GM23338 (cell line): ENCODE measurements around the gene NTM. TPM values are rescaled to one million over a fixed set of nuclear protein-coding genes. Genes with fewer than 3 reads are reported as not detected.

Experiments used
- CREB1 ChIP-seq: fragments of 250-450 bp; sonication (Bioruptor Pico); IDR thresholded peaks from 2 replicates; pipeline ENCODE4 v1.5.0; 2020; ENCODE audit warnings: low read depth, mild to moderate bottlenecking, moderate library complexity
- EZH2 ChIP-seq: fragments of 200-600 bp; sonication (generic); IDR thresholded peaks from one replicate; pipeline ENCODE4 v1.8.0; 2017; ENCODE audit warnings: antibody characterized with exemption, mild to moderate bottlenecking, low read depth; ENCODE audit not compliant: unreplicated experiment
- EZH2phosphoT487 ChIP-seq: fragments of 200-600 bp; sonication (generic); IDR thresholded peaks from one replicate; pipeline ENCODE4 v1.8.1; 2018; ENCODE audit warnings: antibody characterized with exemption; ENCODE audit not compliant: unreplicated experiment
- JUNB ChIP-seq: IDR thresholded peaks from one replicate; pipeline ENCODE4 v1.6.1; 2016; ENCODE audit warnings: antibody characterized with exemption; ENCODE audit not compliant: unreplicated experiment
- NANOG ChIP-seq: IDR thresholded peaks from 2 replicates; pipeline ENCODE4 v1.6.1; 2016; ENCODE audit warnings: antibody characterized with exemption, borderline replicate concordance
- POLR2AphosphoS5 ChIP-seq: IDR thresholded peaks from 2 replicates; pipeline ENCODE4 v1.6.1; 2016; ENCODE audit warnings: antibody characterized with exemption, low read depth
- STAT1 ChIP-seq: IDR thresholded peaks from one replicate; pipeline ENCODE4 v1.6.1; 2016; ENCODE audit warnings: antibody characterized with exemption; ENCODE audit not compliant: unreplicated experiment
- ZNF114 ChIP-seq: fragments of 250-450 bp; sonication (Bioruptor Pico); IDR thresholded peaks from 2 replicates; pipeline ENCODE4 v1.5.0; 2020; ENCODE audit warnings: mild to moderate bottlenecking, moderate library complexity
- ZNF331 ChIP-seq: fragments of 250-450 bp; sonication (Bioruptor Pico); IDR thresholded peaks from 2 replicates; pipeline ENCODE4 v1.5.0; 2020; ENCODE audit warnings: low read depth, mild to moderate bottlenecking, moderate library complexity
- polyA plus RNA-seq: library from polyadenylated mRNA; unstranded; fragments of >200 nt; fragmentation: Nextera tagmentation; extraction: Ambion mirVana; gene quantifications from 2 replicates; pipeline ENCODE4 v1.2.1, GENCODE V29; 2016
- total RNA-seq: library from RNA; depleted of rRNA; stranded (reverse); fragments of >200 nt; shearing (Covaris generic); gene quantifications from 2 replicates; pipeline ENCODE4 v1.2.3, GENCODE V29; 2014
- TF ChIP-seq, protein P1 (sequence below): fragments of 250-450 bp; sonication (Bioruptor Pico); IDR thresholded peaks from 2 replicates; pipeline ENCODE4 v1.5.0; 2020; ENCODE audit warnings: mild to moderate bottlenecking, moderate library complexity
- TF ChIP-seq, protein P2 (sequence below): IDR thresholded peaks from one replicate; pipeline ENCODE4 v1.6.1; 2018; ENCODE audit warnings: antibody characterized with exemption; ENCODE audit not compliant: unreplicated experiment
- TF ChIP-seq, protein P3 (sequence below), 2 experiments: fragments of 200-600 bp in 1 of 2; sonication (generic) in 1 of 2; conservative IDR thresholded peaks; 2 replicates each; pipeline versions ENCODE4 v1.5.1 to v1.6.1; 2016 to 2017; ENCODE audit warnings: antibody characterized with exemption in 2 of 2, low read depth in 2 of 2, mild to moderate bottlenecking in 2 of 2, moderate library complexity in 1 of 2

NTM gene
- total and polyA plus RNA-seq, 2 experiments from 2014 or later: 10.6 to 14.6 TPM

DNA sequence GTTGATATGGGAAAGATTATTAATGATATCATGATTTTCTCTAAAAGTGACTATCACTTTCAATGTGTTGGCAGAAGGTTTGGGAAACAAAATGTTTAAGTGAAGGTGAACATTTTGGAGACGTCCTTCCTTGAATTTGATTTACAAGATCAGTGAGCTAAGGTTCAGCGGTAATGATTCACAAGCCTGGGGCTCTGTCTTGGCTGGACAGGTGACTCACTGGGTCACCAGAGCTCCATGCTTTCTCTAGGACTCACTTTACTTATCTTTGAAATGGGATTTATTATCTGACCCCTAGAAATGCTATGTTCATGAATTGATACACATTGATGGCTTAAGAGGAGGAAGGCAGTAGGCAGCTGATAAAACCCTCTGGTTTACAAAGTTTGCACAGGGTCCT is 437.5 kb downstream of the NTM start (continued):
- TF ChIP-seq, protein P1, sequence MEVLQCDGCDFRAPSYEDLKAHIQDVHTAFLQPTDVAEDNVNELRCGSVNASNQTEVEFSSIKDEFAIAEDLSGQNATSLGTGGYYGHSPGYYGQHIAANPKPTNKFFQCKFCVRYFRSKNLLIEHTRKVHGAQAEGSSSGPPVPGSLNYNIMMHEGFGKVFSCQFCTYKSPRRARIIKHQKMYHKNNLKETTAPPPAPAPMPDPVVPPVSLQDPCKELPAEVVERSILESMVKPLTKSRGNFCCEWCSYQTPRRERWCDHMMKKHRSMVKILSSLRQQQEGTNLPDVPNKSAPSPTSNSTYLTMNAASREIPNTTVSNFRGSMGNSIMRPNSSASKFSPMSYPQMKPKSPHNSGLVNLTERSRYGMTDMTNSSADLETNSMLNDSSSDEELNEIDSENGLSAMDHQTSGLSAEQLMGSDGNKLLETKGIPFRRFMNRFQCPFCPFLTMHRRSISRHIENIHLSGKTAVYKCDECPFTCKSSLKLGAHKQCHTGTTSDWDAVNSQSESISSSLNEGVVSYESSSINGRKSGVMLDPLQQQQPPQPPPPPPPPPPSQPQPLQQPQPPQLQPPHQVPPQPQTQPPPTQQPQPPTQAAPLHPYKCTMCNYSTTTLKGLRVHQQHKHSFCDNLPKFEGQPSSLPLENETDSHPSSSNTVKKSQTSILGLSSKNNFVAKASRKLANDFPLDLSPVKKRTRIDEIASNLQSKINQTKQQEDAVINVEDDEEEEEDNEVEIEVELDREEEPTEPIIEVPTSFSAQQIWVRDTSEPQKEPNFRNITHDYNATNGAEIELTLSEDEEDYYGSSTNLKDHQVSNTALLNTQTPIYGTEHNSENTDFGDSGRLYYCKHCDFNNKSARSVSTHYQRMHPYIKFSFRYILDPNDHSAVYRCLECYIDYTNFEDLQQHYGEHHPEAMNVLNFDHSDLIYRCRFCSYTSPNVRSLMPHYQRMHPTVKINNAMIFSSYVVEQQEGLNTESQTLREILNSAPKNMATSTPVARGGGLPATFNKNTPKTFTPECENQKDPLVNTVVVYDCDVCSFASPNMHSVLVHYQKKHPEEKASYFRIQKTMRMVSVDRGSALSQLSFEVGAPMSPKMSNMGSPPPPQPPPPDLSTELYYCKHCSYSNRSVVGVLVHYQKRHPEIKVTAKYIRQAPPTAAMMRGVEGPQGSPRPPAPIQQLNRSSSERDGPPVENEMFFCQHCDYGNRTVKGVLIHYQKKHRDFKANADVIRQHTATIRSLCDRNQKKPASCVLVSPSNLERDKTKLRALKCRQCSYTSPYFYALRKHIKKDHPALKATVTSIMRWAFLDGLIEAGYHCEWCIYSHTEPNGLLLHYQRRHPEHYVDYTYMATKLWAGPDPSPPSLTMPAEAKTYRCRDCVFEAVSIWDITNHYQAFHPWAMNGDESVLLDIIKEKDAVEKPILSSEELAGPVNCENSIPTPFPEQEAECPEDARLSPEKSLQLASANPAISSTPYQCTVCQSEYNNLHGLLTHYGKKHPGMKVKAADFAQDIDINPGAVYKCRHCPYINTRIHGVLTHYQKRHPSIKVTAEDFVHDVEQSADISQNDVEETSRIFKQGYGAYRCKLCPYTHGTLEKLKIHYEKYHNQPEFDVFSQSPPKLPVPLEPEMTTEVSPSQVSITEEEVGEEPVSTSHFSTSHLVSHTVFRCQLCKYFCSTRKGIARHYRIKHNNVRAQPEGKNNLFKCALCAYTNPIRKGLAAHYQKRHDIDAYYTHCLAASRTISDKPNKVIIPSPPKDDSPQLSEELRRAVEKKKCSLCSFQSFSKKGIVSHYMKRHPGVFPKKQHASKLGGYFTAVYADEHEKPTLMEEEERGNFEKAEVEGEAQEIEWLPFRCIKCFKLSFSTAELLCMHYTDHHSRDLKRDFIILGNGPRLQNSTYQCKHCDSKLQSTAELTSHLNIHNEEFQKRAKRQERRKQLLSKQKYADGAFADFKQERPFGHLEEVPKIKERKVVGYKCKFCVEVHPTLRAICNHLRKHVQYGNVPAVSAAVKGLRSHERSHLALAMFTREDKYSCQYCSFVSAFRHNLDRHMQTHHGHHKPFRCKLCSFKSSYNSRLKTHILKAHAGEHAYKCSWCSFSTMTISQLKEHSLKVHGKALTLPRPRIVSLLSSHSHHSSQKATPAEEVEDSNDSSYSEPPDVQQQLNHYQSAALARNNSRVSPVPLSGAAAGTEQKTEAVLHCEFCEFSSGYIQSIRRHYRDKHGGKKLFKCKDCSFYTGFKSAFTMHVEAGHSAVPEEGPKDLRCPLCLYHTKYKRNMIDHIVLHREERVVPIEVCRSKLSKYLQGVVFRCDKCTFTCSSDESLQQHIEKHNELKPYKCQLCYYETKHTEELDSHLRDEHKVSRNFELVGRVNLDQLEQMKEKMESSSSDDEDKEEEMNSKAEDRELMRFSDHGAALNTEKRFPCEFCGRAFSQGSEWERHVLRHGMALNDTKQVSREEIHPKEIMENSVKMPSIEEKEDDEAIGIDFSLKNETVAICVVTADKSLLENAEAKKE: no peak
- TF ChIP-seq STAT1 (no peak), JUNB (no peak), EZH2 (no peak), CREB1 (CRISPR knock-in tag) (no peak), POLR2AphosphoS5 (no peak), ZNF114 (CRISPR knock-in tag) (no peak), EZH2phosphoT487 (no peak), ZNF331 (CRISPR knock-in tag) (no peak), NANOG (no peak)
- TF ChIP-seq, protein P2, sequence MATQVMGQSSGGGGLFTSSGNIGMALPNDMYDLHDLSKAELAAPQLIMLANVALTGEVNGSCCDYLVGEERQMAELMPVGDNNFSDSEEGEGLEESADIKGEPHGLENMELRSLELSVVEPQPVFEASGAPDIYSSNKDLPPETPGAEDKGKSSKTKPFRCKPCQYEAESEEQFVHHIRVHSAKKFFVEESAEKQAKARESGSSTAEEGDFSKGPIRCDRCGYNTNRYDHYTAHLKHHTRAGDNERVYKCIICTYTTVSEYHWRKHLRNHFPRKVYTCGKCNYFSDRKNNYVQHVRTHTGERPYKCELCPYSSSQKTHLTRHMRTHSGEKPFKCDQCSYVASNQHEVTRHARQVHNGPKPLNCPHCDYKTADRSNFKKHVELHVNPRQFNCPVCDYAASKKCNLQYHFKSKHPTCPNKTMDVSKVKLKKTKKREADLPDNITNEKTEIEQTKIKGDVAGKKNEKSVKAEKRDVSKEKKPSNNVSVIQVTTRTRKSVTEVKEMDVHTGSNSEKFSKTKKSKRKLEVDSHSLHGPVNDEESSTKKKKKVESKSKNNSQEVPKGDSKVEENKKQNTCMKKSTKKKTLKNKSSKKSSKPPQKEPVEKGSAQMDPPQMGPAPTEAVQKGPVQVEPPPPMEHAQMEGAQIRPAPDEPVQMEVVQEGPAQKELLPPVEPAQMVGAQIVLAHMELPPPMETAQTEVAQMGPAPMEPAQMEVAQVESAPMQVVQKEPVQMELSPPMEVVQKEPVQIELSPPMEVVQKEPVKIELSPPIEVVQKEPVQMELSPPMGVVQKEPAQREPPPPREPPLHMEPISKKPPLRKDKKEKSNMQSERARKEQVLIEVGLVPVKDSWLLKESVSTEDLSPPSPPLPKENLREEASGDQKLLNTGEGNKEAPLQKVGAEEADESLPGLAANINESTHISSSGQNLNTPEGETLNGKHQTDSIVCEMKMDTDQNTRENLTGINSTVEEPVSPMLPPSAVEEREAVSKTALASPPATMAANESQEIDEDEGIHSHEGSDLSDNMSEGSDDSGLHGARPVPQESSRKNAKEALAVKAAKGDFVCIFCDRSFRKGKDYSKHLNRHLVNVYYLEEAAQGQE: no peak
- TF ChIP-seq, protein P3, sequence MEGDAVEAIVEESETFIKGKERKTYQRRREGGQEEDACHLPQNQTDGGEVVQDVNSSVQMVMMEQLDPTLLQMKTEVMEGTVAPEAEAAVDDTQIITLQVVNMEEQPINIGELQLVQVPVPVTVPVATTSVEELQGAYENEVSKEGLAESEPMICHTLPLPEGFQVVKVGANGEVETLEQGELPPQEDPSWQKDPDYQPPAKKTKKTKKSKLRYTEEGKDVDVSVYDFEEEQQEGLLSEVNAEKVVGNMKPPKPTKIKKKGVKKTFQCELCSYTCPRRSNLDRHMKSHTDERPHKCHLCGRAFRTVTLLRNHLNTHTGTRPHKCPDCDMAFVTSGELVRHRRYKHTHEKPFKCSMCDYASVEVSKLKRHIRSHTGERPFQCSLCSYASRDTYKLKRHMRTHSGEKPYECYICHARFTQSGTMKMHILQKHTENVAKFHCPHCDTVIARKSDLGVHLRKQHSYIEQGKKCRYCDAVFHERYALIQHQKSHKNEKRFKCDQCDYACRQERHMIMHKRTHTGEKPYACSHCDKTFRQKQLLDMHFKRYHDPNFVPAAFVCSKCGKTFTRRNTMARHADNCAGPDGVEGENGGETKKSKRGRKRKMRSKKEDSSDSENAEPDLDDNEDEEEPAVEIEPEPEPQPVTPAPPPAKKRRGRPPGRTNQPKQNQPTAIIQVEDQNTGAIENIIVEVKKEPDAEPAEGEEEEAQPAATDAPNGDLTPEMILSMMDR (conservative IDR thresholded peaks at IDR 0.05; ENCODE audit: low read depth in 2 of 2): no peak
